Stimulated activated naive B cell treated with anti-CD40 and anti-IgM and Interleukin-4, amounts not matched to agents 10 μg/mL and 1 μg/mL and 100 μg/mL, for 72 hours (primary cell): ENCODE measurements around the gene DUS1L.

Experiments used
- ATAC-seq, 2 donors: fragments of 150-1000 bp; cut with Tn5 transposase; replicated peaks; 2 replicates each; pipeline ENCODE4 v1.10.0; 2021; ENCODE audit warnings: moderate library complexity in 1 of 2
- DNase-seq: peaks from one replicate; pipeline ENCODE4 v3.0.0; 2021
- H3K27ac Mint-ChIP-seq: one replicate; pipeline ENCODE4 v1.8.0; 2022; ENCODE audit warnings: mild to moderate bottlenecking, mixed read lengths
- H3K27me3 Mint-ChIP-seq, 2 donors: one replicate each; pipeline ENCODE4 v1.8.0; 2022; ENCODE audit warnings: mixed read lengths in 2 of 2
- H3K36me3 Mint-ChIP-seq, 2 donors: one replicate each; pipeline ENCODE4 v1.8.0; 2022; ENCODE audit warnings: mixed read lengths in 2 of 2, mild to moderate bottlenecking in 1 of 2
- H3K4me1 Mint-ChIP-seq, 2 donors: one replicate each; pipeline ENCODE4 v1.8.0; 2022; ENCODE audit warnings: mixed read lengths in 2 of 2, mild to moderate bottlenecking in 1 of 2
- H3K4me3 Mint-ChIP-seq, 2 donors: one replicate each; pipeline ENCODE4 v1.8.0; 2022; ENCODE audit warnings: mild to moderate bottlenecking in 2 of 2, mixed read lengths in 2 of 2, moderate library complexity in 1 of 2
- H3K9me3 Mint-ChIP-seq, 2 donors: one replicate each; pipeline ENCODE4 v1.8.0; 2022; ENCODE audit warnings: mixed read lengths in 2 of 2, mild to moderate bottlenecking in 1 of 2

DUS1L gene

GRCh38 chr17:82096709-82097183 lies 31.1 kb upstream of the DUS1L start:
- H3K4me1 Mint-ChIP-seq = peaks cover 9 to 42% of the 10 kb centered on the region in 2 donors
- DNase-seq = no peak
- H3K27ac Mint-ChIP-seq = peak overlapping the region; percentile 87
- no peaks in the 10 kb centered on the region for H3K27me3 Mint-ChIP-seq
- no peak for ATAC-seq
- H3K9me3 Mint-ChIP-seq = no peaks in the 10 kb centered on the region
- H3K4me3 Mint-ChIP-seq = peak overlapping the region; percentile 78 to 87
- peaks cover 33% of the 10 kb centered on the region in 2 donors for H3K36me3 Mint-ChIP-seq

- Mint-ChIP-seq H3K36me3 (peaks cover 32 to 34% of the 10 kb centered on the region in 2 donors), H3K27me3 (no peaks in the 10 kb centered on the region), H3K4me1 (peaks cover 9 to 38% of the 10 kb centered on the region in 2 donors), H3K4me3 (peak overlapping the region; percentile 80 to 87), H3K27ac (peak overlapping the region; percentile 59), H3K9me3 (no peaks in the 10 kb centered on the region)
- no peak for DNase-seq
- no peak for ATAC-seq
These were observed 30.4 kb upstream of the DUS1L start for GRCh38 chr17:82095777-82096708.

- ATAC-seq (no peak), DNase-seq (no peak)
- Mint-ChIP-seq H3K4me3 (peak overlapping the region; percentile 73 to 80), H3K4me1 (peaks cover 7 to 29% of the 10 kb centered on the region in 2 donors), H3K27ac (peak overlapping the region; percentile 31), H3K27me3 (no peaks in the 10 kb centered on the region), H3K9me3 (no peaks in the 10 kb centered on the region), H3K36me3 (peaks cover 31 to 33% of the 10 kb centered on the region in 2 donors)
These were observed 29.6 kb upstream of the DUS1L start for GRCh38 chr17:82094931-82095776.

GRCh38 chr17:82092995-82093751 lies 27.6 kb upstream of the DUS1L start:
- Mint-ChIP-seq H3K9me3 (no peaks in the 10 kb centered on the region), H3K36me3 (peaks cover 33 to 42% of the 10 kb centered on the region in 2 donors), H3K27me3 (no peaks in the 10 kb centered on the region), H3K4me3 (peak overlapping the region in 1 of 2 donors; percentile 19), H3K27ac (no peak overlapping the region), H3K4me1 (peaks cover 6 to 18% of the 10 kb centered on the region in 2 donors)
- DNase-seq (no peak), ATAC-seq (no peak)

- no peak overlapping the region for H3K27ac Mint-ChIP-seq
- DNase-seq (no peak), ATAC-seq (no peak)
- no peaks in the 10 kb centered on the region for H3K9me3 Mint-ChIP-seq
- H3K4me3 Mint-ChIP-seq = no peak overlapping the region
- H3K36me3 Mint-ChIP-seq = peaks cover 34 to 45% of the 10 kb centered on the region in 2 donors
- H3K4me1 Mint-ChIP-seq = peaks cover 6 to 18% of the 10 kb centered on the region in 2 donors
- no peaks in the 10 kb centered on the region for H3K27me3 Mint-ChIP-seq
These were observed 27.0 kb upstream of the DUS1L start for GRCh38 chr17:82092628-82092994.

- H3K4me3 Mint-ChIP-seq = no peak overlapping the region
- no peaks in the 10 kb centered on the region for H3K9me3 Mint-ChIP-seq
- H3K36me3 Mint-ChIP-seq = peaks cover 34 to 45% of the 10 kb centered on the region in 2 donors
- ATAC-seq (no peak), DNase-seq (no peak)
- H3K4me1 Mint-ChIP-seq = peaks cover 6 to 18% of the 10 kb centered on the region in 2 donors
- no peaks in the 10 kb centered on the region for H3K27me3 Mint-ChIP-seq
- no peak overlapping the region for H3K27ac Mint-ChIP-seq
These were observed 26.5 kb upstream of the DUS1L start for GRCh38 chr17:82092094-82092586.

- Mint-ChIP-seq H3K27ac (no peak overlapping the region), H3K4me1 (peaks cover 6 to 12% of the 10 kb centered on the region in 2 donors), H3K27me3 (no peaks in the 10 kb centered on the region), H3K9me3 (no peaks in the 10 kb centered on the region), H3K36me3 (peaks cover 30 to 43% of the 10 kb centered on the region in 2 donors), H3K4me3 (no peak overlapping the region)
- no peak for ATAC-seq
- DNase-seq = no peak
These were observed 25.9 kb upstream of the DUS1L start for GRCh38 chr17:82091264-82092066.

- H3K27ac Mint-ChIP-seq = no peak overlapping the region
- no peak overlapping the region for H3K4me3 Mint-ChIP-seq
- H3K9me3 Mint-ChIP-seq = no peaks in the 10 kb centered on the region
- DNase-seq (no peak), ATAC-seq (no peak)
- H3K27me3 Mint-ChIP-seq = no peaks in the 10 kb centered on the region
- H3K36me3 Mint-ChIP-seq = peaks cover 27 to 35% of the 10 kb centered on the region in 2 donors
- H3K4me1 Mint-ChIP-seq = peaks cover 4 to 5% of the 10 kb centered on the region in 2 donors
These were observed 25.1 kb upstream of the DUS1L start for GRCh38 chr17:82090549-82091263.

GRCh38 chr17:82089723-82090548 lies 24.3 kb upstream of the DUS1L start:
- DNase-seq (no peak), ATAC-seq (no peak)
- Mint-ChIP-seq H3K9me3 (no peaks in the 10 kb centered on the region), H3K27me3 (no peaks in the 10 kb centered on the region), H3K4me1 (peaks cover 4% of the 10 kb centered on the region in 2 donors), H3K36me3 (peaks cover 24 to 28% of the 10 kb centered on the region in 2 donors), H3K27ac (no peak overlapping the region), H3K4me3 (no peak overlapping the region)

- peaks cover 4 to 5% of the 10 kb centered on the region in 2 donors for H3K4me1 Mint-ChIP-seq
- ATAC-seq = no peak
These were observed 23.5 kb upstream of the DUS1L start for GRCh38 chr17:82088838-82089722.

More at GRCh38 chr17:82088838-82089722, 23.5 kb upstream of the DUS1L start:
- peak overlapping the region; percentile 20 for H3K27ac Mint-ChIP-seq
- H3K36me3 Mint-ChIP-seq = peaks cover 27 to 31% of the 10 kb centered on the region in 2 donors
- no peak for DNase-seq
- H3K4me3 Mint-ChIP-seq = no peak overlapping the region
- no peaks in the 10 kb centered on the region for H3K9me3 Mint-ChIP-seq
- H3K27me3 Mint-ChIP-seq = no peaks in the 10 kb centered on the region
